Loucy (cell line): Measurements from ENCODE around the gene CLEC18C.
"Not testable (repeated sequence)": the region's sequence is repeated elsewhere in the genome, so short reads cannot be mapped to it uniquely, and the experiment has no call there.

Experiments used
- CTCF ChIP-seq: fragments of 200-600 bp; sonication (generic); conservative IDR thresholded peaks from 2 replicates; pipeline ENCODE4 v1.5.1; 2014; ENCODE audit warnings: mild to moderate bottlenecking, antibody characterized with exemption, low read length
- EZH2phosphoT487 ChIP-seq: fragments of 200-600 bp; IDR thresholded peaks from 2 replicates; pipeline ENCODE4 v1.6.1; 2018; ENCODE audit warnings: antibody characterized with exemption, mild to moderate bottlenecking, moderate library complexity, borderline replicate concordance

- TF ChIP-seq CTCF, EZH2phosphoT487: not testable (repeated sequence)
These were observed 45.9 kb upstream of the CLEC18C start for GRCh38 chr16:70127706-70128105.
